ENCODE data around the gene ETFB.
A peak's percentile ranks its signal among the peaks of the same experiment; 100 is the strongest.

Gene ETFB

GRCh38 chr19:51364200-51365106 is 1.7 kb downstream of the ETFB start:
- no peak overlapping the region for H3K9ac ChIP-seq (ENCODE audit: low read depth, low read length)
- no peaks in the 10 kb centered on the region for H3K27me3 ChIP-seq (ENCODE audit: insufficient read depth, low read length)
- no peaks in the 10 kb centered on the region for H3K9me3 ChIP-seq (ENCODE audit: insufficient read depth, low read depth, low read length)
- peaks cover 15% of the 10 kb centered on the region for H3K4me1 ChIP-seq (ENCODE audit: insufficient read depth, low read length)
- 85% methylated on average over 15 of the region's 15 CpGs for WGBS
- no peak overlapping the region for H3K27ac ChIP-seq (ENCODE audit: low read depth, low read length)
- H3K36me3 ChIP-seq (ENCODE audit: insufficient read depth, low read length), result no peaks in the 10 kb centered on the region
- H3K4me3 ChIP-seq (ENCODE audit: low read length), result no peak overlapping the region

GRCh38 chr19:51361239-51361638 is 4.9 kb downstream of the ETFB start:
- H3K27ac ChIP-seq (ENCODE audit: low read depth, low read length), result no peak overlapping the region
- H3K4me1 ChIP-seq (ENCODE audit: insufficient read depth, low read length), result peaks cover 8% of the 10 kb centered on the region; the same call in 1 of the 2 replicates
- no peaks in the 10 kb centered on the region for H3K36me3 ChIP-seq (ENCODE audit: insufficient read depth, low read length)
- H3K4me3 ChIP-seq (ENCODE audit: low read length), result no peak overlapping the region
- no peaks in the 10 kb centered on the region for H3K27me3 ChIP-seq (ENCODE audit: insufficient read depth, low read length)
- 89% methylated on average over 13 of the region's 13 CpGs for WGBS
- H3K9ac ChIP-seq (ENCODE audit: low read depth, low read length), result no peak overlapping the region
- no peaks in the 10 kb centered on the region for H3K9me3 ChIP-seq (ENCODE audit: insufficient read depth, low read depth, low read length)

DNA sequence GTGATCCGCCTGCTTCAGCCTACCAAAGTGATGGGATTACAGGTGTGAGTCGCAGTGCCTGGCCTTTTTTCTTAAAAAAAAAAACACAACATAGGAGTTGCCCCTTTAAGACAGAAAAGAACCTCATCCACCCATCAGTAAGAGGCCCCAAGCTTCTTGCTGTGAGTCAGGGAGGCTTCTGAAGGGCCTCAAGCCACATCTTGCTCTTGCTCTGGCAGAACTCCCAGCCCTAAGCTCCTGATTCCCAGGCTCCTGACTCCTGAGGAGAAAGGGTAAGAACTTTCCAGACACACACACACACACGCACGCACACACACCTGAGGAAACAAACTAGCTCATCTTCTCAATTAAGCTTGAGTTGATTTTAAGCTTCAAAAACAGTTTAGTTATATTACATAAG is 6.9 kb downstream of the ETFB start:
- no peak overlapping the region for H3K9ac ChIP-seq (ENCODE audit: low read depth, low read length)

DNA sequence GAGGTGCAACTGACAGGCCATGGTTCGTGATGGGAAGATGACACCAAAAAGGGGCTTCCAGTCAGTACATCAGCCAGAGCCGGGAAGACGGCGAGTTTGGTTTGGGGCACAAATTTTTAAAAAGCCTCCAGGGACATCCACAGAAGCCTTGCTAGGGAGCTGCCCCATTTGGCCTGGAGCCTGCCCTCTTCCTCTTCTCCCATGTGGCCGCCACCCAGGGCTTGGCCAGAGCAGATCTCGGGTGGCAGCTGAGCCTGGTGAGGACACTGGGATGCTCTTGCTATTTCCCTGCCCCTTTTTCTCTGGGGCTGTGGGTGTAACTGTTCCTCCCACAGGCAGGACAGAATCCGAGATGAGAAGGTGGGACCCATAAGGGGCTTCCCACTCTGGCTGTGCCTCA is 8.2 kb downstream of the ETFB start:
- no peaks in the 10 kb centered on the region for H3K9me3 ChIP-seq (ENCODE audit: insufficient read depth, low read depth, low read length)
- 90% methylated on average over 7 of the region's 7 CpGs for WGBS
- no peak overlapping the region for H3K4me3 ChIP-seq (ENCODE audit: low read length)
- no peaks in the 10 kb centered on the region for H3K36me3 ChIP-seq (ENCODE audit: insufficient read depth, low read length)
- H3K27me3 ChIP-seq (ENCODE audit: insufficient read depth, low read length), result no peaks in the 10 kb centered on the region
- H3K4me1 ChIP-seq (ENCODE audit: insufficient read depth, low read length), result peaks cover 10% of the 10 kb centered on the region
- H3K9ac ChIP-seq (ENCODE audit: low read depth, low read length), result no peak overlapping the region
- no peak overlapping the region for H3K27ac ChIP-seq (ENCODE audit: low read depth, low read length)

More for the DNA sequence above, 6.9 kb downstream of the ETFB start:
- Histone ChIP-seq H3K27ac (ENCODE audit: low read depth, low read length) (no peak overlapping the region), H3K27me3 (ENCODE audit: insufficient read depth, low read length) (no peaks in the 10 kb centered on the region), H3K4me1 (ENCODE audit: insufficient read depth, low read length) (peaks cover 6% of the 10 kb centered on the region), H3K4me3 (ENCODE audit: low read length) (no peak overlapping the region), H3K9me3 (ENCODE audit: insufficient read depth, low read depth, low read length) (no peaks in the 10 kb centered on the region), H3K36me3 (ENCODE audit: insufficient read depth, low read length) (no peaks in the 10 kb centered on the region)
- WGBS, result 78% methylated on average over 3 of the region's 4 CpGs

GRCh38 chr19:51356159-51356801 is 9.9 kb downstream of the ETFB start:
- Histone ChIP-seq H3K4me1 (ENCODE audit: insufficient read depth, low read length) (peaks cover 10% of the 10 kb centered on the region), H3K9me3 (ENCODE audit: insufficient read depth, low read depth, low read length) (no peaks in the 10 kb centered on the region), H3K4me3 (ENCODE audit: low read length) (no peak overlapping the region), H3K36me3 (ENCODE audit: insufficient read depth, low read length) (0 out of 2 replicates have a peak, but pooled peaks cover 1% of the 10 kb centered on the region), H3K9ac (ENCODE audit: low read depth, low read length) (no peak overlapping the region), H3K27me3 (ENCODE audit: insufficient read depth, low read length) (no peaks in the 10 kb centered on the region), H3K27ac (ENCODE audit: low read depth, low read length) (no peak overlapping the region)
- WGBS, result 94% methylated on average over 10 of the region's 10 CpGs

- H3K9ac ChIP-seq (ENCODE audit: low read depth, low read length), result no peak overlapping the region
- peaks cover 10% of the 10 kb centered on the region for H3K4me1 ChIP-seq (ENCODE audit: insufficient read depth, low read length)
- H3K4me3 ChIP-seq (ENCODE audit: low read length), result no peak overlapping the region
- H3K36me3 ChIP-seq (ENCODE audit: insufficient read depth, low read length), result 0 out of 2 replicates have a peak, but pooled peaks cover 8% of the 10 kb centered on the region
- no peaks in the 10 kb centered on the region for H3K9me3 ChIP-seq (ENCODE audit: insufficient read depth, low read depth, low read length)
- WGBS, result 9% methylated on average over 8 of the region's 8 CpGs
- no peaks in the 10 kb centered on the region for H3K27me3 ChIP-seq (ENCODE audit: insufficient read depth, low read length)
- peak overlapping the region; percentile 56; the same call in 1 of the 2 replicates for H3K27ac ChIP-seq (ENCODE audit: low read depth, low read length)
These were observed 11.4 kb downstream of the ETFB start for GRCh38 chr19:51354742-51355148.

- Histone ChIP-seq H3K4me3 (ENCODE audit: low read length) (no peak overlapping the region), H3K9me3 (ENCODE audit: insufficient read depth, low read depth, low read length) (no peaks in the 10 kb centered on the region), H3K9ac (ENCODE audit: low read depth, low read length) (no peak overlapping the region), H3K27me3 (ENCODE audit: insufficient read depth, low read length) (no peaks in the 10 kb centered on the region), H3K36me3 (ENCODE audit: insufficient read depth, low read length) (0 out of 2 replicates have a peak, but pooled peaks cover 8% of the 10 kb centered on the region), H3K4me1 (ENCODE audit: insufficient read depth, low read length) (peaks cover 10% of the 10 kb centered on the region), H3K27ac (ENCODE audit: low read depth, low read length) (peak overlapping the region; percentile 56; the same call in 1 of the 2 replicates)
- WGBS, result 54% methylated on average over 12 of the region's 12 CpGs
These were observed 12.0 kb downstream of the ETFB start for GRCh38 chr19:51354103-51354741.

DNA sequence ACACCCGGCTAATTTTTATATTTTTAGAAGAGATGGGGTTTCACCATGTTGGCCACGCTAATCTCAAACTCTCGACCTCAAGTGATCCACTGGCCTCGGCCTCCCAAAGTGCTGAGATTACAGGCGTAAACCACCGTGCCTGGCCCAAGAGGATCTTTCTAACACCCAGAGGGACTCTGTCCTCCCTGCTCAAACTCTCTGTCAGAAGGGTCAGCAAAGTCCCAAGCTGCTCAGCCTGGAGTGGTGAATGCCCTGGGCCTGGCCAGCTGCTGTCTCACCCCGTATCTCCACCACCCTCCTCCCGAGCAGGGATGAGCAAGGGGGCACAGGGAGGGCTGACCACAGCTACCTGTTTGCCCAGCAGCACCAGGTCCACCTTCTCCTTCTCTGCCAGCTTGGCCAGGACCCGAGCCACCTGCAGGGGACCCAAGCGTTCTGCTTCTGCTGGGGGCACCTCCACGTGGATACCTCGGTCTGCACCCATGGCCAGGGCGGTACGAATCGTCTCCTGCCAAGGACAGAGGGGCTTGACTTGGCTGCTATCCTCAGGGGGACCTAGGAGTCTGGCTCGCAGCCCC is 13.3 kb downstream of the ETFB start:
- Histone ChIP-seq H3K9me3 (ENCODE audit: insufficient read depth, low read depth, low read length) (no peaks in the 10 kb centered on the region), H3K9ac (ENCODE audit: low read depth, low read length) (no peak overlapping the region), H3K4me3 (ENCODE audit: low read length) (no peak overlapping the region), H3K27me3 (ENCODE audit: insufficient read depth, low read length) (no peaks in the 10 kb centered on the region), H3K4me1 (ENCODE audit: insufficient read depth, low read length) (peaks cover 10% of the 10 kb centered on the region), H3K27ac (ENCODE audit: low read depth, low read length) (no peak overlapping the region), H3K36me3 (ENCODE audit: insufficient read depth, low read length) (0 out of 2 replicates have a peak, but pooled peaks cover 8% of the 10 kb centered on the region)
- WGBS, result 94% methylated on average over 16 of the region's 16 CpGs

GRCh38 chr19:51351266-51351990 is 14.8 kb downstream of the ETFB start:
- Histone ChIP-seq H3K27ac (ENCODE audit: low read depth, low read length) (no peak overlapping the region), H3K9ac (ENCODE audit: low read depth, low read length) (no peak overlapping the region), H3K36me3 (ENCODE audit: insufficient read depth, low read length) (0 out of 2 replicates have a peak, but pooled peaks cover 8% of the 10 kb centered on the region), H3K9me3 (ENCODE audit: insufficient read depth, low read depth, low read length) (no peaks in the 10 kb centered on the region), H3K4me3 (ENCODE audit: low read length) (no peak overlapping the region), H3K4me1 (ENCODE audit: insufficient read depth, low read length) (peaks cover 10% of the 10 kb centered on the region), H3K27me3 (ENCODE audit: insufficient read depth, low read length) (no peaks in the 10 kb centered on the region)
- WGBS, result 93% methylated on average over 11 of the region's 11 CpGs

- WGBS, result 86% methylated on average over 10 of the region's 10 CpGs
- Histone ChIP-seq H3K9me3 (ENCODE audit: insufficient read depth, low read depth, low read length) (no peaks in the 10 kb centered on the region), H3K4me3 (ENCODE audit: low read length) (no peak overlapping the region), H3K27me3 (ENCODE audit: insufficient read depth, low read length) (no peaks in the 10 kb centered on the region; the same call in 1 of the 2 replicates), H3K36me3 (ENCODE audit: insufficient read depth, low read length) (0 out of 2 replicates have a peak, but pooled peaks cover 8% of the 10 kb centered on the region), H3K9ac (ENCODE audit: low read depth, low read length) (no peak overlapping the region), H3K4me1 (ENCODE audit: insufficient read depth, low read length) (peaks cover 3% of the 10 kb centered on the region), H3K27ac (ENCODE audit: low read depth, low read length) (no peak overlapping the region)
These were observed 18.8 kb downstream of the ETFB start for GRCh38 chr19:51347209-51347928.
